Measurements from ENCODE around the gene SCLT1.

- TF ChIP-seq CTCF (IDR thresholded peaks at IDR 0.05; ENCODE audit: low read depth, low read length): no peak
- no peak for TF ChIP-seq EZH2phosphoT487 (IDR thresholded peaks at IDR 0.05; ENCODE audit: low read depth)
These were observed 43.1 kb upstream of the SCLT1 start for GRCh38 chr4:129136433-129136832.

Data from OCI-LY3 (cell line).